LNCAP (cell line): ENCODE results near the gene SH3BGRL2.

Experiments
- CTCF ChIP-seq: fragments of 450-650 bp; IDR thresholded peaks from 2 replicates; pipeline ENCODE4 v1.5.1; 2017; ENCODE audit warnings: mild to moderate bottlenecking

The SH3BGRL2 gene

GRCh38 chr6:79735183-79735582 lies 104.1 kb downstream of the SH3BGRL2 start:
- TF ChIP-seq CTCF: no peak

GRCh38 chr6:79737172-79737571 lies 106.0 kb downstream of the SH3BGRL2 start:
- no peak for TF ChIP-seq CTCF

GRCh38 chr6:79742030-79742429 lies 110.9 kb downstream of the SH3BGRL2 start:
- TF ChIP-seq CTCF: no peak

GRCh38 chr6:79750806-79751205 lies 119.7 kb downstream of the SH3BGRL2 start:
- TF ChIP-seq CTCF: no peak
